ENCODE results near the gene PTGES3L.
"Not testable (repeated sequence)": the region's sequence is repeated elsewhere in the genome, so short reads cannot be mapped to it uniquely, and the experiment has no call there.

The PTGES3L gene

GRCh38 chr17:42980274-42980765, 440 bp upstream of the PTGES3L start, which contains the start of gene RUNDC1:
RUNDC1 (plus strand) TSS chr17:42980565; CDS start chr17:42980577, 12 bp downstream.
- DNase-seq (ENCODE audit: low read depth): peak; percentile 91

GRCh38 chr17:42975701-42976100, 4.2 kb downstream of the PTGES3L start:
- DNase-seq (ENCODE audit: low read depth): not testable (repeated sequence)

GRCh38 chr17:42975265-42975664, 4.6 kb downstream of the PTGES3L start:
- DNase-seq (ENCODE audit: low read depth): no peak

- DNase-seq (ENCODE audit: low read depth): not testable (repeated sequence)
Observed at GRCh38 chr17:42973323-42973722, 6.6 kb downstream of the PTGES3L start.

- DNase-seq (ENCODE audit: low read depth): no peak
Observed at GRCh38 chr17:42971589-42971988, 8.3 kb downstream of the PTGES3L start.

GRCh38 chr17:42969001-42969581, 10.8 kb downstream of the PTGES3L start:
- DNase-seq (ENCODE audit: low read depth): no peak

GRCh38 chr17:42967925-42968324, 12.0 kb downstream of the PTGES3L start:
- no peak for DNase-seq (ENCODE audit: low read depth)

GRCh38 chr17:42964161-42964932, 15.5 kb downstream of the PTGES3L start, which contains the start of gene AARSD1:
AARSD1 (minus strand) TSS chr17:42964454; CDS start chr17:42964440, 14 bp downstream.
- DNase-seq (ENCODE audit: low read depth): peak; percentile 88

- DNase-seq (ENCODE audit: low read depth): no peak
Observed at GRCh38 chr17:42953669-42954068, 26.2 kb downstream of the PTGES3L start.

GRCh38 chr17:42950044-42950783, 29.7 kb downstream of the PTGES3L start:
- no peak for DNase-seq (ENCODE audit: low read depth)

GRCh38 chr17:42946812-42947211, 33.1 kb downstream of the PTGES3L start:
- DNase-seq (ENCODE audit: low read depth): no peak

- no peak for DNase-seq (ENCODE audit: low read depth)
Observed at GRCh38 chr17:42944211-42944610, 35.7 kb downstream of the PTGES3L start.

- DNase-seq (ENCODE audit: low read depth): peak; percentile 15
Observed at GRCh38 chr17:42937712-42938596, 41.9 kb downstream of the PTGES3L start.

GRCh38 chr17:42929497-42929844, 50.4 kb downstream of the PTGES3L start:
- DNase-seq (ENCODE audit: low read depth): no peak

GRCh38 chr17:42928714-42929496, 51.0 kb downstream of the PTGES3L start:
- peak; percentile 29 for DNase-seq (ENCODE audit: low read depth)

GRCh38 chr17:42924891-42925290, 55.0 kb downstream of the PTGES3L start:
- DNase-seq (ENCODE audit: low read depth): no peak

- not testable (repeated sequence) for DNase-seq (ENCODE audit: low read depth)
Observed at GRCh38 chr17:42923472-42923871, 56.4 kb downstream of the PTGES3L start.

- DNase-seq (ENCODE audit: low read depth): no peak
Observed at GRCh38 chr17:42922294-42922693, 57.6 kb downstream of the PTGES3L start.

GRCh38 chr17:42920922-42921321, 59.0 kb downstream of the PTGES3L start:
- no peak for DNase-seq (ENCODE audit: low read depth)

- no peak for DNase-seq (ENCODE audit: low read depth)
Observed at GRCh38 chr17:42920106-42920900, 59.6 kb downstream of the PTGES3L start.
